Measurements from ENCODE around the gene NKIRAS1.

NKIRAS1 gene

DNA sequence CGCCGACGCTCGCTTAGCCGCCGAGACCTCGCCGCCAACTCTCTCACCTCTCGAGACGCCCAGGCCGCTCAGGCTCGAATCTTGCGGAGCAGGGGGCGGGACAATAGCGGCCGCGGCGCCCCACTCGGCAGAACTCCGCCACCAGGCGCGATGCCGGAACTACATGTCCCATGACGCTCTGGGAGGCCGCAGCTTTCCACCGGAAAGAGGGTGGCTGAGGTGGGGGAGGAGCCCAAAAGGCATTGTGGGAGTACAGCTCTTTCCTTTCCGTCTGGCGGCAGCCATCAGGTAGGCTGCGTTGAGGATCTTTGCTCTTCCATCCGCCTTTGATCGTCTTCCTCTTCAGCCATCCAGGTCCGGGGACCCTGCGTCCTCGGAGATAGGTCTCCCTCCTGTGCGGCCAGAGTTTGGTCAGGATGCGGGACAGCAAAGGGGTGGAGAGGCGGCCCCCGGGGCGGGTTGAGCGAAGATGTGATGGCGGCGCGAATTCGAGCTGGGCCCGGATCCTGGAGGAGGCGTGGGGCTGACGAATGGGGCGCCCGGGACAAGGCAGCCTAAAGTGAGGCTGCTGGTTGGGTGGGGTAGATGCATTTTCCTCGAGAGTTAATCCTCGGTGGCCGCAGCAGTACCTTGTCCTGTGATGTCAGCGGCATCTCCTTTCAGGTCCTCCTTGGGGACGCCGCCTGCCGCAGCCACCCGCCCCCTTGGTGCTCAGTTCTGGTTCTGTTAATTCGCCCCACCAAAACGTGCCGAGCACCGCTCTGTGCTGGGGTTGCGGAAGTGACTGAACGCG lies at the start of gene NKIRAS1, which contains the start of gene RPL15:
Gene NKIRAS1 (minus strand): TSS at position 105 of the 793 bp plus-strand sequence. CDS start 6,086 bp downstream, outside the sequence.
Gene RPL15 (plus strand): TSS at position 247 of the 793 bp plus-strand sequence. CDS start 728 bp downstream, outside the sequence.
- TF ChIP-seq CTCF (conservative IDR thresholded peaks at IDR 0.05) (peak; percentile 2; the same call in 1 of the 2 replicates), ZFX (IDR thresholded peaks at IDR 0.05) (peak; percentile 49)
- H3K27ac ChIP-seq: peak within 1 kb of the TSS; percentile 98

DNA sequence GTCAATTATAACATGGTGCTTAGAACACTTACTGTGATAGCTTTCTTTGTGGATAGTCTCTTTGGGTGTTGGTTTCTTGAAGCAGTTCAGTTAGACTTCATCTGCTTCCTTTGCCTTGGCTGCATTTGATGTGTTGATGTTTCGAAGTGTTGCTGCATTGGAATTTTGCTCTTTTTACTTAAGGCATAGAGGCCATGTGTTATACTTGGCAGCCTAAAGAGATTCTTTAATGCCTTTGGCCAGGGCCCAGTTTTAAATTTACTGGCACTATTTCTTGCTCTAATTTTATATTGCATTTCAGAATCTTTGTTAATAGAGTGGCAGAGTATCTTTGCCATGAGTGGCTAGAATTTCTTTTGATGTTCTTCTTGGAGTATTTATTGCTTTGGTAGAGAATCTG lies 49.5 kb upstream of the NKIRAS1 start:
- TF ChIP-seq ZFX (IDR thresholded peaks at IDR 0.05): no peak
- TF ChIP-seq CTCF (conservative IDR thresholded peaks at IDR 0.05): no peak
- H3K27ac ChIP-seq: no peak overlapping the region

DNA sequence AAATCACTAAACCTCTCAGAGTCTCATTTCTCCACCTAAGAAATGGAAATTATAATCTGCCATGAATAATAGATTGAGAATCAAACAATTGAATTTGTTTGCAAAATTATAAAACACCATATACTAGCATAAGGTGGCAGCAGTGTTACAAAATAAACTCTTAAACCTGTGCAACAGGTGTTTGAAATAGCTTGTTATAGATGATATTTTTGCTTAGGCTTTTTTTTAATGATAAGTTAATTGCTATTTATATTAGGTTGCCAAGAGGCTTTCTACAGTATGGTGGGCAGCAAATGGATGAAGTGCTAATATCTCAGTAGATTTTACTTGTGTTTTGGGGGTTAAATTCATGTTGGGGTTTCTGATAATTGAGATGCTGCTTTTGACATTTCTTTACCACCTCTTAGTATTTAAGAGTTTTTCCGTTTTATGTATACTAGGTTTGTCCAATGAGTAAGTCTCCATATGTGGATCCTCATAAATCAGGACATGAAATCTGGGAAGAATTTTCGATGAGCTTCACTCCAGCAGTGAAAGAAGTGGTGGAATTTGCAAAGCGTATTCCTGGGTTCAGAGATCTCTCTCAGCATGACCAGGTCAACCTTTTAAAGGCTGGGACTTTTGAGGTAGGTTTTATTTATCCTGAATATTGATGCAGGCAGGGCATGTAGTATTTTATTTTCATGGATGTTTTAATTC lies 47.9 kb upstream of the NKIRAS1 start:
- TF ChIP-seq CTCF (conservative IDR thresholded peaks at IDR 0.05): peak; percentile 11
- no peak for TF ChIP-seq ZFX (IDR thresholded peaks at IDR 0.05)
- no peak overlapping the region for H3K27ac ChIP-seq

- TF ChIP-seq ZFX (IDR thresholded peaks at IDR 0.05) (no peak), CTCF (conservative IDR thresholded peaks at IDR 0.05) (no peak)
- no peak overlapping the region for H3K27ac ChIP-seq
These were observed 45.1 kb upstream of the NKIRAS1 start for GRCh38 chr3:23961913-23962312.

DNA sequence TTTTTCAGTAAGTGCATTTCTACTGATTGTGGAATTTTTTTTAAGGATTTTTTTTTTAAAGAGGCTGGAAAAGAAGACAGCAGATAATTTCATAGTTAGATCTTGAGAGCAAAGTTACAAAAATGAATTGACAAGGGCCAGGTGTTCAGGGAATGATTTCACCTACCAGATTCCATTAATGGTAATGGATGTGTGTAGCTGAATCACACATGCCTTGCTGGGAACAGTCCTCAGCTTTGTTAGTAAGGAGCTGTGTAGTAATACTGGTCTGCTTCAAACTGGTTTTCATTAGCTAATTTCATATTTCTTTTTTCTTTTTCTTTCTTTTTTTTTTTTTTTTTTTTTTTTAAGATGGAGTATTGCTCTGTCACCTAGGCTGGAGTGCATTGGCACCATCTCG lies 44.3 kb upstream of the NKIRAS1 start:
- H3K27ac ChIP-seq: no peak overlapping the region
- TF ChIP-seq ZFX (IDR thresholded peaks at IDR 0.05) (no peak), CTCF (conservative IDR thresholded peaks at IDR 0.05) (no peak)

DNA sequence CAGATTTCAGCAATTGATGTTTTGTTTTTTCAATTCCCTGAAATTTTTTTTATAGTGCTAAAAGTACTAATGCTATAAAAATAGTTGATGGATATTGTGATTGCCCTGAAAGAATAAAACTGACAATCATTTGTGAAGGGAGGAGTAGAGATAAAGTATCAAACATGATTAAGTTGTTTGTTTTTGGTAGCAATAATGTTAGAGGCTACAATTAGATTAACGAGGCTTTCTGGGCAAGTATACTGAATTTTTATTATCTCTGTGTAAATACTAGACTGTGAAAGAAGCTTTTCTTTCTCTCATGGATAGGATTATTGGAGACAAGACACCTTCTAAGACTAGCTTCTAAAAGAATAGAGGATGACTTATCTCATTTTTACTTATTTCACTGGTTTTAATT lies 43.9 kb upstream of the NKIRAS1 start:
- peak overlapping the region; percentile 53 for H3K27ac ChIP-seq
- TF ChIP-seq CTCF (conservative IDR thresholded peaks at IDR 0.05) (no peak), ZFX (IDR thresholded peaks at IDR 0.05) (no peak)

Data from C4-2B (cell line).